GM12865 (cell line): ENCODE data around the gene OPRD1.
"Not testable (repeated sequence)": the region's sequence is repeated elsewhere in the genome, so short reads cannot be mapped to it uniquely, and the experiment has no call there.

Experiments used
- DNase-seq: peaks from one replicate; pipeline ENCODE4 v3.0.0; 2010; ENCODE audit warnings: low read depth
- H3K4me3 ChIP-seq: 2 replicates; pipeline ENCODE4 v1.5.1; 2011; ENCODE audit warnings: mild to moderate bottlenecking, low read depth, low read length, control low read depth
- CTCF ChIP-seq: IDR thresholded peaks from 2 replicates; pipeline ENCODE4 v1.5.1; 2011; ENCODE audit warnings: low read length, control low read depth, low read depth, inconsistent platforms; ENCODE audit not compliant: insufficient read depth; ENCODE audit errors: missing control alignments

Gene OPRD1

GRCh38 chr1:28790377-28791035 lies 21.5 kb upstream of the OPRD1 start:
- TF ChIP-seq CTCF = no peak
- DNase-seq = no peak
- H3K4me3 ChIP-seq = no peak overlapping the region

GRCh38 chr1:28791929-28792328 lies 20.0 kb upstream of the OPRD1 start:
- not testable (repeated sequence) for DNase-seq, H3K4me3 ChIP-seq

GRCh38 chr1:28792644-28793121 lies 19.3 kb upstream of the OPRD1 start:
- TF ChIP-seq CTCF = peak; percentile 13
- DNase-seq = no peak
- no peak overlapping the region for H3K4me3 ChIP-seq

- DNase-seq, H3K4me3 ChIP-seq: not testable (repeated sequence)
Measured at GRCh38 chr1:28794582-28794981, 17.4 kb upstream of the OPRD1 start.

- no peak for DNase-seq
- TF ChIP-seq CTCF = no peak
- no peak overlapping the region for H3K4me3 ChIP-seq
Measured at GRCh38 chr1:28796352-28797211, 15.4 kb upstream of the OPRD1 start.

- no peak overlapping the region for H3K4me3 ChIP-seq
- no peak for DNase-seq
- no peak for TF ChIP-seq CTCF
Measured at GRCh38 chr1:28800324-28800723, 11.6 kb upstream of the OPRD1 start.

- no peak for DNase-seq
- no peak for TF ChIP-seq CTCF
Measured at GRCh38 chr1:28801461-28801860, 10.5 kb upstream of the OPRD1 start.

GRCh38 chr1:28803051-28803450 lies 8.9 kb upstream of the OPRD1 start:
- no peak for DNase-seq
- H3K4me3 ChIP-seq = no peak overlapping the region
- TF ChIP-seq CTCF = no peak

More at GRCh38 chr1:28801461-28801860, 10.5 kb upstream of the OPRD1 start:
- no peak overlapping the region for H3K4me3 ChIP-seq
